ENCODE results near the gene NARF. TPM values are rescaled to one million over a fixed set of nuclear protein-coding genes. Genes with fewer than 3 reads are reported as not detected.

The NARF gene
- total RNA-seq, 1 experiment from 2014 or later = 59.5 TPM

GRCh38 chr17:82483836-82484235 lies 25.3 kb downstream of the NARF start:
- CTCF ChIA-PET = no interaction called here
- no peak overlapping the region for H2AFZ ChIP-seq (ENCODE audit: low read length)
- no peaks in the 10 kb centered on the region for H3K79me2 ChIP-seq (ENCODE audit: low read length)
- POLR2A ChIA-PET (ENCODE audit: unreplicated experiment) = no interaction called here
- no peaks in the 10 kb centered on the region for H4K20me1 ChIP-seq (ENCODE audit: low read length)
- ATAC-seq = no peak
- H3K4me2 ChIP-seq (ENCODE audit: low read length) = no peak overlapping the region
- no peaks in the 10 kb centered on the region for H3K27me3 ChIP-seq (ENCODE audit: low read length)
- H3F3A ChIP-seq (ENCODE audit: low read length, unreplicated experiment) = no peaks in the 10 kb centered on the region
- H3K9ac ChIP-seq (ENCODE audit: low read length) = no peak overlapping the region
- H3K9me3 ChIP-seq (ENCODE audit: low read length) = no peaks in the 10 kb centered on the region
- no peak overlapping the region for H3K27ac ChIP-seq (ENCODE audit: low read length)
- no peak for DNase-seq
- no peak overlapping the region for H3K4me3 ChIP-seq (ENCODE audit: low read length)
- no TSS peak for BruUV-seq (replicated peaks)
- H3K9me2 ChIP-seq (replicated peaks; ENCODE audit: low read length) = no peaks in the 10 kb centered on the region
- H3K4me1 ChIP-seq (ENCODE audit: insufficient read depth, low read length) = no peaks in the 10 kb centered on the region
- intact Hi-C loops (cut with micrococcal nuclease) = no loop called here
- peaks cover 22% of the 10 kb centered on the region for H3K36me3 ChIP-seq (ENCODE audit: low read depth, low read length)
- TF ChIP-seq EZH2phosphoT487 (IDR thresholded peaks at IDR 0.05; ENCODE audit: borderline replicate concordance, low read length) (no peak), CTCF (conservative IDR thresholded peaks at IDR 0.05; ENCODE audit: low read depth, low read length) (no peak), EZH2 (IDR thresholded peaks at IDR 0.05; ENCODE audit: low read length, unreplicated experiment) (no peak)

GRCh38 chr17:82486231-82487094 lies 27.9 kb downstream of the NARF start:
- no peak overlapping the region for H3K27ac ChIP-seq (ENCODE audit: low read length)
- H3K79me2 ChIP-seq (ENCODE audit: low read length) = no peaks in the 10 kb centered on the region
- no peaks in the 10 kb centered on the region for H3F3A ChIP-seq (ENCODE audit: low read length, unreplicated experiment)
- POLR2A ChIA-PET (ENCODE audit: unreplicated experiment) = no interaction called here
- peaks cover 13% of the 10 kb centered on the region for H3K36me3 ChIP-seq (ENCODE audit: low read depth, low read length)
- no peak overlapping the region for H3K9ac ChIP-seq (ENCODE audit: low read length)
- CTCF ChIA-PET = no interaction called here
- no peaks in the 10 kb centered on the region for H3K9me3 ChIP-seq (ENCODE audit: low read length)
- no peak overlapping the region for H3K4me3 ChIP-seq (ENCODE audit: low read length)
- intact Hi-C loops (cut with micrococcal nuclease) = no loop called here
- DNase-seq = no peak
- no peak overlapping the region for H3K4me2 ChIP-seq (ENCODE audit: low read length)
- no peak for TF ChIP-seq EZH2phosphoT487 (IDR thresholded peaks at IDR 0.05; ENCODE audit: borderline replicate concordance, low read length)
- TF ChIP-seq CTCF (conservative IDR thresholded peaks at IDR 0.05; ENCODE audit: low read depth, low read length) = no peak
- no peak for TF ChIP-seq EZH2 (IDR thresholded peaks at IDR 0.05; ENCODE audit: low read length, unreplicated experiment)
- H4K20me1 ChIP-seq (ENCODE audit: low read length) = no peaks in the 10 kb centered on the region
- H3K4me1 ChIP-seq (ENCODE audit: insufficient read depth, low read length) = no peaks in the 10 kb centered on the region
- H3K9me2 ChIP-seq (replicated peaks; ENCODE audit: low read length) = no peaks in the 10 kb centered on the region
- ATAC-seq = no peak
- BruUV-seq (replicated peaks) = no TSS peak
- H2AFZ ChIP-seq (ENCODE audit: low read length) = no peak overlapping the region
- no peaks in the 10 kb centered on the region for H3K27me3 ChIP-seq (ENCODE audit: low read length)

DNA sequence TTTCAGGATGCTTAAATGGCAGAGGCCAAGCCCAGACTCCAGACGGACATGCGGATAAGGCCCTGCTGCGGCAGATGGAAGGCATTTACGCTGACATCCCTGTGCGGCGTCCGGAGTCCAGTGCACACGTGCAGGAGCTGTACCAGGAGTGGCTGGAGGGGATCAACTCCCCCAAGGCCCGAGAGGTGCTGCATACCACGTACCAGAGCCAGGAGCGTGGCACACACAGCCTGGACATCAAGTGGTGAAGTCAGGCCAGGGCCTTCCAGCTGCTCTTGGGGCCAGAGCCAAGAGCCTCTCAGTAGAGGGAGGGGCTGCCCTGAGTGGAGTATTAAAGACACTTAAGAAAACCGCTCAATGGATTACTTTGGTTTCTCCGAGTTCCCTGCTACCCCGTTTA lies 29.4 kb downstream of the NARF start:
- Histone ChIP-seq H3K4me3 (ENCODE audit: low read length) (no peak overlapping the region), H4K20me1 (ENCODE audit: low read length) (no peaks in the 10 kb centered on the region), H2AFZ (ENCODE audit: low read length) (no peak overlapping the region), H3K9me2 (replicated peaks; ENCODE audit: low read length) (no peaks in the 10 kb centered on the region), H3K4me2 (ENCODE audit: low read length) (no peak overlapping the region), H3K27ac (ENCODE audit: low read length) (no peak overlapping the region), H3K4me1 (ENCODE audit: insufficient read depth, low read length) (peaks cover 10% of the 10 kb centered on the region), H3K79me2 (ENCODE audit: low read length) (no peaks in the 10 kb centered on the region), H3K27me3 (ENCODE audit: low read length) (no peaks in the 10 kb centered on the region), H3K9me3 (ENCODE audit: low read length) (no peaks in the 10 kb centered on the region), H3K9ac (ENCODE audit: low read length) (no peak overlapping the region), H3F3A (ENCODE audit: low read length, unreplicated experiment) (peaks cover 7% of the 10 kb centered on the region), H3K36me3 (ENCODE audit: low read depth, low read length) (peaks cover 13% of the 10 kb centered on the region)
- CTCF ChIA-PET = no interaction called here
- no TSS peak for BruUV-seq (replicated peaks)
- ATAC-seq = no peak
- intact Hi-C loops (cut with micrococcal nuclease) = no loop called here
- POLR2A ChIA-PET (ENCODE audit: unreplicated experiment) = no interaction called here
- DNase-seq = no peak
- TF ChIP-seq EZH2phosphoT487 (IDR thresholded peaks at IDR 0.05; ENCODE audit: borderline replicate concordance, low read length) (no peak), EZH2 (IDR thresholded peaks at IDR 0.05; ENCODE audit: low read length, unreplicated experiment) (no peak), CTCF (conservative IDR thresholded peaks at IDR 0.05; ENCODE audit: low read depth, low read length) (no peak)
